GM12878 (cell line): Measurements from ENCODE around the gene POGZ. TPM values are rescaled to one million over a fixed set of nuclear protein-coding genes. Genes with fewer than 3 reads are reported as not detected.

ENCODE experiments used
- ATAC-seq: fragments of 200-7000 bp; cut with Tn5 transposase; 3 replicates; pipeline ENCODE4 v1.9.1; 2020; ENCODE audit warnings: mild to moderate bottlenecking, moderate library complexity
- BruUV-seq: library from RNA; stranded (reverse); fragments of 400-500 nt; replicated peaks from 2 replicates; lab custom pipeline; 2021; lab: Mats Ljungman, UMichigan
- CTCF ChIA-PET: fragments of 300-600 bp; sonication (Branson Sonifier 250); formaldehyde crosslinking; extraction: SDS; loops from one replicate; lab custom pipeline; 2021; ENCODE audit warnings: inconsistent platforms; lab: Yijun Ruan, JAX
- POLR2A ChIA-PET: fragments of 350-600 bp; formaldehyde crosslinking; extraction: SDS; loops from one replicate; lab custom pipeline; 2021; ENCODE audit warnings: inconsistent platforms; lab: Charles Lee
- RAD21 ChIA-PET: fragments of 300-600 bp; sonication (Branson Sonifier 250); formaldehyde crosslinking; loops from one replicate; lab custom pipeline; 2023; ENCODE audit warnings: antibody characterized with exemption; ENCODE audit not compliant: unreplicated experiment; lab: Charles Lee
- SMC1A ChIA-PET: fragments of 300-600 bp; sonication (Branson Sonifier 250); formaldehyde crosslinking; loops from one replicate; lab custom pipeline; 2023; ENCODE audit not compliant: unreplicated experiment, uncharacterized antibody; lab: Charles Lee
- DNase-seq: peaks from one replicate; pipeline ENCODE4 v3.0.0-alpha.2; 2011; ENCODE audit warnings: low read depth, low spot score
- FAIRE-seq: peaks from 3 replicates; lab custom pipeline; 2011; peaks lifted over from hg19 to GRCh38; lab: Jason Lieb, UNC
- H2AFZ ChIP-seq: 2 replicates; pipeline ENCODE4 v1.6.0; 2011; ENCODE audit warnings: low read depth, low read length, control low read depth; ENCODE audit not compliant: control insufficient read depth
- H3K27ac ChIP-seq: 2 replicates; pipeline ENCODE4 v1.5.1; 2011; ENCODE audit warnings: control low read depth; ENCODE audit not compliant: control insufficient read depth, insufficient read depth
- H3K27me3 ChIP-seq, 2 experiments: replicated peaks in 1 of 2; 2 replicates each; pipeline versions ENCODE4 v1.6.0 to v1.6.1; 2011; ENCODE audit warnings: low read length in 1 of 2; ENCODE audit not compliant: control insufficient read depth in 2 of 2, insufficient read depth in 2 of 2
- H3K36me3 ChIP-seq, 2 experiments: 2 replicates each; pipeline ENCODE4 v1.5.1; 2011; ENCODE audit warnings: low read length in 1 of 2; ENCODE audit not compliant: control insufficient read depth in 2 of 2, insufficient read depth in 2 of 2
- H3K4me1 ChIP-seq: 2 replicates; pipeline ENCODE4 v1.6.1; 2011; ENCODE audit warnings: mild to moderate bottlenecking, low read length, moderate library complexity, mixed read lengths; ENCODE audit not compliant: control insufficient read depth, insufficient read depth
- H3K4me2 ChIP-seq: 2 replicates; pipeline ENCODE4 v1.6.0; 2011; ENCODE audit warnings: control low read depth; ENCODE audit not compliant: control insufficient read depth, insufficient read depth
- H3K4me3 ChIP-seq: fragments of 200-600 bp; sonication (generic); 2 replicates; pipeline ENCODE4 v1.5.1; 2016
- H3K79me2 ChIP-seq: 2 replicates; pipeline ENCODE4 v1.6.0; 2011; ENCODE audit warnings: low read length; ENCODE audit not compliant: control insufficient read depth, insufficient read depth
- H3K9ac ChIP-seq: 2 replicates; pipeline ENCODE4 v1.8.0; 2011; ENCODE audit warnings: low read length, control low read depth, mixed read lengths; ENCODE audit not compliant: control insufficient read depth, insufficient read depth
- H3K9me3 ChIP-seq: replicated peaks from 3 replicates; pipeline ENCODE4 v1.5.1; 2011; ENCODE audit warnings: mild to moderate bottlenecking, low read length; ENCODE audit not compliant: control insufficient read depth, insufficient read depth
- H4K20me1 ChIP-seq: 2 replicates; pipeline ENCODE4 v1.6.0; 2011; ENCODE audit not compliant: control insufficient read depth, insufficient read depth
- ASH2L ChIP-seq: fragments of 300-600, 200-600 bp; sonication (generic); IDR thresholded peaks from 2 replicates; pipeline ENCODE4 v1.6.1; 2017; ENCODE audit warnings: low read depth, mild to moderate bottlenecking, borderline replicate concordance
- BCL11A ChIP-seq: IDR thresholded peaks from 2 replicates; pipeline ENCODE4 v1.6.1; 2011; ENCODE audit warnings: low read depth, low read length
- CBX3 ChIP-seq: fragments of 200-600 bp; sonication (generic); IDR thresholded peaks from 2 replicates; pipeline ENCODE4 v1.6.1; 2016; ENCODE audit warnings: low read depth, borderline replicate concordance
- CBX5 ChIP-seq: sonication (generic); IDR thresholded peaks from 2 replicates; pipeline ENCODE4 v1.6.1; 2016; ENCODE audit warnings: low read depth, moderate library complexity, mild to moderate bottlenecking, inconsistent platforms
- CHD1 ChIP-seq: IDR thresholded peaks from 2 replicates; pipeline ENCODE4 v1.6.1; 2012; ENCODE audit warnings: low read depth, low read length, improper control_type of control experiment
- EP300 ChIP-seq, 2 experiments: fragments of 150-350 bp in 1 of 2; IDR thresholded peaks; 2 replicates each; pipeline ENCODE4 v1.6.1; 2011 to 2012; ENCODE audit warnings: low read depth in 2 of 2, low read length in 2 of 2, borderline replicate concordance in 1 of 2, improper control_type of control experiment in 1 of 2, inconsistent platforms in 1 of 2; ENCODE audit not compliant: control insufficient read depth in 1 of 2
- FOXK2 ChIP-seq: fragments of 450-650 bp; IDR thresholded peaks from 2 replicates; pipeline ENCODE4 v1.6.1; 2017; ENCODE audit warnings: mild to moderate bottlenecking, moderate library complexity
- HDAC2 ChIP-seq: fragments of 200-600 bp; sonication (generic); IDR thresholded peaks from 2 replicates; pipeline ENCODE4 v1.6.1; 2017
- IRF4 ChIP-seq: IDR thresholded peaks from 2 replicates; pipeline ENCODE4 v1.6.1; 2011; ENCODE audit warnings: low read depth, low read length
- MTA2 ChIP-seq: fragments of 450-650 bp; IDR thresholded peaks from 2 replicates; pipeline ENCODE4 v1.6.1; 2016; ENCODE audit warnings: low read depth, mild to moderate bottlenecking, moderate library complexity
- NBN ChIP-seq: fragments of 450-650 bp; IDR thresholded peaks from 2 replicates; pipeline ENCODE4 v1.6.1; 2016
- NFXL1 ChIP-seq: fragments of 450-650 bp; IDR thresholded peaks from 2 replicates; pipeline ENCODE4 v1.6.1; 2017; ENCODE audit warnings: antibody characterized with exemption, mild to moderate bottlenecking, borderline replicate concordance
- NFYA ChIP-seq: IDR thresholded peaks from 2 replicates; pipeline ENCODE4 v1.6.1; 2011; ENCODE audit warnings: low read depth, mild to moderate bottlenecking, low read length, improper control_type of control experiment, borderline replicate concordance
- NFYB ChIP-seq: IDR thresholded peaks from 2 replicates; pipeline ENCODE4 v1.6.1; 2011; ENCODE audit warnings: low read depth, mild to moderate bottlenecking, low read length, improper control_type of control experiment, moderate library complexity; ENCODE audit not compliant: insufficient read depth
- NR2F1 ChIP-seq: fragments of 450-650 bp; conservative IDR thresholded peaks from 2 replicates; pipeline ENCODE4 v1.6.1; 2017; ENCODE audit warnings: mild to moderate bottlenecking
- SMAD5 ChIP-seq: IDR thresholded peaks from 2 replicates; pipeline ENCODE4 v1.6.1; 2016; ENCODE audit warnings: antibody characterized with exemption, low read depth
- STAT1 ChIP-seq: fragments of 450-650 bp; conservative IDR thresholded peaks from 2 replicates; pipeline ENCODE4 v1.6.1; 2014; ENCODE audit warnings: antibody characterized with exemption, mild to moderate bottlenecking
- SUPT20H ChIP-seq: IDR thresholded peaks from 2 replicates; pipeline ENCODE4 v1.6.1; 2011; ENCODE audit warnings: low read depth, mild to moderate bottlenecking, low read length, moderate library complexity, borderline replicate concordance; ENCODE audit not compliant: control insufficient read depth
- WRNIP1 ChIP-seq: IDR thresholded peaks from 2 replicates; pipeline ENCODE4 v1.6.1; 2011; ENCODE audit warnings: low read depth, low read length, improper control_type of control experiment, borderline replicate concordance
- ZNF384 ChIP-seq: IDR thresholded peaks from 2 replicates; pipeline ENCODE4 v1.6.1; 2012; ENCODE audit warnings: low read depth, mild to moderate bottlenecking, low read length, improper control_type of control experiment, borderline replicate concordance
- WGBS: methylation state at CpG from one replicate; pipeline ENCODE4 v1.1.6; 2016; ENCODE audit warnings: low lambda C conversion rate; ENCODE audit not compliant: insufficient replicate concordance, insufficient coverage; ENCODE audit errors: missing lambda C conversion rate; 5-methylcytosine and 5-hydroxymethylcytosine counted together
- in situ Hi-C: fragments of 300-500 bp; cut with MboI; formaldehyde crosslinking; loops from 9 replicates; pipeline ENCODE4 v1.14.3; 2018; ENCODE audit warnings: mixed read lengths
- intact Hi-C: fragments of 100-400 bp; cut with micrococcal nuclease; formaldehyde crosslinking; loops from one replicate; pipeline ENCODE4 v1.14.2; 2022; ENCODE audit not compliant: unreplicated experiment
- polyA plus RNA-seq, 11 experiments: library from polyadenylated mRNA; depleted of rRNA in 4 of 11; unstranded in 6 of 11; stranded (reverse) in 5 of 11; fragments of >200 nt; fragmentation: Nextera tagmentation in 4 of 11; fragmentation: Illumina TruSeq in 1 of 11; extraction: Ambion mirVana in 4 of 11; extraction: Trizol in 1 of 11; gene quantifications; 1 replicate in 1 of 11; 2 replicates in 10 of 11; pipeline versions ENCODE4 v1.2.1 to v1.2.3, GENCODE V29; 2011 to 2016; ENCODE audit warnings: inconsistent platforms in 2 of 11, missing spikeins in 2 of 11, low read depth in 1 of 11
- total RNA-seq, 4 experiments: library from RNA; depleted of rRNA in 3 of 4; stranded (reverse); fragments of >200 nt in 3 of 4; fragmentation: Illumina TruSeq in 1 of 4; extraction: Trizol in 1 of 4; gene quantifications; 2 replicates each; pipeline versions ENCODE4 v1.2.1 to v1.2.3, GENCODE V29; 2013 to 2021
- TF ChIP-seq, protein P1 (sequence below): IDR thresholded peaks from 2 replicates; pipeline ENCODE4 v1.6.1; 2012; ENCODE audit warnings: low read depth, low read length, improper control_type of control experiment
- TF ChIP-seq, protein P2 (sequence below): fragments of 450-650 bp; IDR thresholded peaks from 2 replicates; pipeline ENCODE4 v1.6.1; 2017; ENCODE audit warnings: mild to moderate bottlenecking

The POGZ gene
- total and polyA plus RNA-seq, 10 of the 15 experiments (the other 5 are each of a cell fraction or from before 2014, with no cell fraction given), result 11.3 to 80.6 (median 35.8) TPM

DNA sequence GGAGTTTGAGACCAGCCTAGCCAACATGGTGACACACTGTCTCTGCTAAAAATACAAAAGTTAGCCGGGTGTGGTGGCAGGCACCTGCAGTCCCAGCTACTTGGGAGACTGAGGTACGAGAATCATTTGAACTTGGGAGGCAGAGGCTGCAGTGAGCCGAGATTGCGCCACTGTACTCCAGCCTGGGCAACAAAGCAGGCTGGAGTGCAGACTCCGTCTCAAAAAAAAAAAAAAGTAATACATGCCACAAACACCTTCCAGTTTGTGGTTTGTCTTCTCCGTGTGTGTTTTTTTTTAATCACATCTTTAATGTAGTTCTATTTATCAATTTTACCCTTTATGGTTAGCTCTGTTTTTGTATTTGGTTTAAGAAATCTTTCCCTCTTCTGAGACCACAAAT is 22.3 kb downstream of the POGZ start (continued):
- no peak for TF ChIP-seq CBX5
- TF ChIP-seq, protein P1, sequence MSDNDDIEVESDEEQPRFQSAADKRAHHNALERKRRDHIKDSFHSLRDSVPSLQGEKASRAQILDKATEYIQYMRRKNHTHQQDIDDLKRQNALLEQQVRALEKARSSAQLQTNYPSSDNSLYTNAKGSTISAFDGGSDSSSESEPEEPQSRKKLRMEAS, result no peak

DNA sequence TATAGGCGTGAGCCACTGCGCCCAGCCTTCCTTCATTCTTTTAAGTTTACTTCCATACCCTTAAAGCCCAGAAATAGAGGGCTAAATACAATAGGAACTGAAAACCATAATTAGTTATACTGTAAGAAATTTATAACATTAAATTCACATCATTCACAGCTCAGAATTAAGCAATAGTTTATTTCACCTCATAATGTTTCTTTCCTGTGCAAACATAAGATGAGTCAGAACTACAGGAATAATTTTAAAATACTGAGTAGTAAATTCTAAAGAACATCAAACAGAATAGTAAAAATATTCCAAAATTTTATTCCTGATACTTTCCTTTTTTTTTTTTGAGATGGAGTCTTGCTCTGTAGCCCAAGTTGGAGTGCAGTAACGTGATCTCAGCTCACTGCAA is 24.1 kb downstream of the POGZ start:
- no peak overlapping the region for H3K9ac ChIP-seq
- BruUV-seq, result no TSS peak
- H3K79me2 ChIP-seq, result peaks cover 72% of the 10 kb centered on the region
- CTCF ChIA-PET, result interaction anchor here (0.9 to 2.2 kb wide), 4 partner anchors 9 to 299 kb away, joined by 3 to 7 read pairs (median 6); no protein-coding TSS in a partner anchor
- SMC1A ChIA-PET, result interaction anchor here (1.0 to 2.2 kb wide), 3 partner anchors 9 to 58 kb away, joined by 3 to 7 read pairs (median 5); no protein-coding TSS in a partner anchor
- H3K9me3 ChIP-seq, result no peaks in the 10 kb centered on the region
- no peak for FAIRE-seq
- WGBS, result 100% methylated on average over 3 of the region's 3 CpGs
- no peak overlapping the region for H3K4me3 ChIP-seq
- H4K20me1 ChIP-seq, result no peaks in the 10 kb centered on the region
- H3K27ac ChIP-seq, result no peak overlapping the region
- no peak for ATAC-seq
- RAD21 ChIA-PET, result no interaction called here
- peaks cover 15% of the 10 kb centered on the region for H3K4me1 ChIP-seq
- H3K27me3 ChIP-seq, result no peaks in the 10 kb centered on the region
- DNase-seq, result no peak
- in situ Hi-C loops, result no loop called here
- no peak overlapping the region for H2AFZ ChIP-seq
- H3K4me2 ChIP-seq, result no peak overlapping the region
- peaks cover 0 to 16% of the 10 kb centered on the region in 2 experiments; a peak in 3 of 4 replicates for H3K36me3 ChIP-seq
- intact Hi-C loops, result no loop called here
- TF ChIP-seq NFYA, result no peak
- TF ChIP-seq NBN, result no peak
- TF ChIP-seq FOXK2, result no peak
- no peak for TF ChIP-seq ZNF384
- TF ChIP-seq STAT1, result no peak
- TF ChIP-seq HDAC2, result no peak
- TF ChIP-seq IRF4, result no peak
- TF ChIP-seq SMAD5, result no peak
- no peak for TF ChIP-seq CBX3
- TF ChIP-seq, protein P2, sequence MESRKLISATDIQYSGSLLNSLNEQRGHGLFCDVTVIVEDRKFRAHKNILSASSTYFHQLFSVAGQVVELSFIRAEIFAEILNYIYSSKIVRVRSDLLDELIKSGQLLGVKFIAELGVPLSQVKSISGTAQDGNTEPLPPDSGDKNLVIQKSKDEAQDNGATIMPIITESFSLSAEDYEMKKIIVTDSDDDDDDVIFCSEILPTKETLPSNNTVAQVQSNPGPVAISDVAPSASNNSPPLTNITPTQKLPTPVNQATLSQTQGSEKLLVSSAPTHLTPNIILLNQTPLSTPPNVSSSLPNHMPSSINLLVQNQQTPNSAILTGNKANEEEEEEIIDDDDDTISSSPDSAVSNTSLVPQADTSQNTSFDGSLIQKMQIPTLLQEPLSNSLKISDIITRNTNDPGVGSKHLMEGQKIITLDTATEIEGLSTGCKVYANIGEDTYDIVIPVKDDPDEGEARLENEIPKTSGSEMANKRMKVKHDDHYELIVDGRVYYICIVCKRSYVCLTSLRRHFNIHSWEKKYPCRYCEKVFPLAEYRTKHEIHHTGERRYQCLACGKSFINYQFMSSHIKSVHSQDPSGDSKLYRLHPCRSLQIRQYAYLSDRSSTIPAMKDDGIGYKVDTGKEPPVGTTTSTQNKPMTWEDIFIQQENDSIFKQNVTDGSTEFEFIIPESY, result no peak
- no peak for TF ChIP-seq ASH2L
- no peak for TF ChIP-seq NR2F1
- no peak for TF ChIP-seq CHD1
- TF ChIP-seq NFYB, result no peak
- no peak for TF ChIP-seq WRNIP1
- TF ChIP-seq NFXL1, result no peak
- no peak for TF ChIP-seq SUPT20H
- TF ChIP-seq EP300 (IDR thresholded peaks at IDR 0.05; ENCODE audit: borderline replicate concordance in 1 of 2, control insufficient read depth in 1 of 2, low read depth in 2 of 2, low read length in 2 of 2), result no peak
- no peak for TF ChIP-seq MTA2
- no peak for TF ChIP-seq BCL11A
- POLR2A ChIA-PET, result no interaction called here
